ENCODE measurements around the gene PAX3.
A peak's percentile ranks its signal among the peaks of the same experiment; 100 is the strongest.

Gene PAX3

GRCh38 chr2:222193328-222193983, 105.3 kb downstream of the PAX3 start:
- no peak for TF ChIP-seq FOXP2 (optimal IDR thresholded peaks at IDR 0.05; ENCODE audit: control extremely low read depth, extremely low read length, insufficient read depth)
- TF ChIP-seq EZH2 (IDR thresholded peaks at IDR 0.05) = no peak
- TF ChIP-seq POLR2AphosphoS5 (IDR thresholded peaks at IDR 0.05; ENCODE audit: borderline replicate concordance, low read depth, low read length) = peak; percentile 50; the same call in 1 of the 2 replicates
- peak overlapping the region; percentile 27; the same call in 1 of the 2 replicates for H3K27ac ChIP-seq
- H3K4me3 ChIP-seq = peak overlapping the region; percentile 35; the same call in 1 of the 2 replicates
- no peaks in the 10 kb centered on the region for H3K9me3 ChIP-seq (ENCODE audit: low read depth, low read length)
- no peak for DNase-seq (ENCODE audit: low read depth, low spot score)
- H3K36me3 ChIP-seq (ENCODE audit: insufficient read depth, low read length) = no peaks in the 10 kb centered on the region
- no peak overlapping the region for H3K9ac ChIP-seq (ENCODE audit: insufficient read length)

GRCh38 chr2:222180619-222181018, 118.2 kb downstream of the PAX3 start:
- no peak overlapping the region for H3K27ac ChIP-seq
- TF ChIP-seq POLR2AphosphoS5 (IDR thresholded peaks at IDR 0.05; ENCODE audit: borderline replicate concordance, low read depth, low read length) (no peak), EZH2 (IDR thresholded peaks at IDR 0.05) (no peak), FOXP2 (optimal IDR thresholded peaks at IDR 0.05; ENCODE audit: control extremely low read depth, extremely low read length, insufficient read depth) (no peak)
- no peaks in the 10 kb centered on the region for H3K9me3 ChIP-seq (ENCODE audit: low read depth, low read length)
- no peak overlapping the region for H3K4me3 ChIP-seq
- no peak for DNase-seq (ENCODE audit: low read depth, low spot score)
- H3K36me3 ChIP-seq (ENCODE audit: insufficient read depth, low read length) = no peaks in the 10 kb centered on the region
- H3K9ac ChIP-seq (ENCODE audit: insufficient read length) = no peak overlapping the region

- Histone ChIP-seq H3K9ac (ENCODE audit: insufficient read length) (no peak overlapping the region), H3K4me3 (no peak overlapping the region), H3K36me3 (ENCODE audit: insufficient read depth, low read length) (no peaks in the 10 kb centered on the region), H3K9me3 (ENCODE audit: low read depth, low read length) (no peaks in the 10 kb centered on the region), H3K27ac (no peak overlapping the region)
- peak; percentile 70 for DNase-seq (ENCODE audit: low read depth, low spot score)
- TF ChIP-seq EZH2 (IDR thresholded peaks at IDR 0.05) (no peak), POLR2AphosphoS5 (IDR thresholded peaks at IDR 0.05; ENCODE audit: borderline replicate concordance, low read depth, low read length) (peak; percentile 26; the same call in 1 of the 2 replicates)
Measured at GRCh38 chr2:222179592-222179991, 119.2 kb downstream of the PAX3 start.

- H3K27ac ChIP-seq = no peak overlapping the region
- no peaks in the 10 kb centered on the region for H3K36me3 ChIP-seq (ENCODE audit: insufficient read depth, low read length)
- TF ChIP-seq POLR2AphosphoS5 (IDR thresholded peaks at IDR 0.05; ENCODE audit: borderline replicate concordance, low read depth, low read length) (no peak), EZH2 (IDR thresholded peaks at IDR 0.05) (no peak), FOXP2 (optimal IDR thresholded peaks at IDR 0.05; ENCODE audit: control extremely low read depth, extremely low read length, insufficient read depth) (no peak)
- no peak overlapping the region for H3K4me3 ChIP-seq
- H3K9me3 ChIP-seq (ENCODE audit: low read depth, low read length) = no peaks in the 10 kb centered on the region
- no peak for DNase-seq (ENCODE audit: low read depth, low spot score)
- H3K9ac ChIP-seq (ENCODE audit: insufficient read length) = no peak overlapping the region
Measured at GRCh38 chr2:222178450-222178849, 120.3 kb downstream of the PAX3 start.

GRCh38 chr2:222176890-222177289, 121.9 kb downstream of the PAX3 start:
- no peak for TF ChIP-seq EZH2 (IDR thresholded peaks at IDR 0.05)
- TF ChIP-seq FOXP2 (optimal IDR thresholded peaks at IDR 0.05; ENCODE audit: control extremely low read depth, extremely low read length, insufficient read depth) = no peak
- TF ChIP-seq POLR2AphosphoS5 (IDR thresholded peaks at IDR 0.05; ENCODE audit: borderline replicate concordance, low read depth, low read length) = no peak
- Histone ChIP-seq H3K36me3 (ENCODE audit: insufficient read depth, low read length) (no peaks in the 10 kb centered on the region), H3K27ac (no peak overlapping the region), H3K9ac (ENCODE audit: insufficient read length) (no peak overlapping the region), H3K4me3 (no peak overlapping the region), H3K9me3 (ENCODE audit: low read depth, low read length) (no peaks in the 10 kb centered on the region)
- DNase-seq (ENCODE audit: low read depth, low spot score) = no peak

- no peak overlapping the region for H3K4me3 ChIP-seq
- H3K27ac ChIP-seq = no peak overlapping the region
- H3K9me3 ChIP-seq (ENCODE audit: low read depth, low read length) = no peaks in the 10 kb centered on the region
- no peak overlapping the region for H3K9ac ChIP-seq (ENCODE audit: insufficient read length)
- H3K36me3 ChIP-seq (ENCODE audit: insufficient read depth, low read length) = no peaks in the 10 kb centered on the region
- no peak for DNase-seq (ENCODE audit: low read depth, low spot score)
- TF ChIP-seq EZH2 (IDR thresholded peaks at IDR 0.05) (no peak), FOXP2 (optimal IDR thresholded peaks at IDR 0.05; ENCODE audit: control extremely low read depth, extremely low read length, insufficient read depth) (no peak), POLR2AphosphoS5 (IDR thresholded peaks at IDR 0.05; ENCODE audit: borderline replicate concordance, low read depth, low read length) (no peak)
Measured at GRCh38 chr2:222174450-222174849, 124.3 kb downstream of the PAX3 start.

GRCh38 chr2:222169346-222169745, 129.5 kb downstream of the PAX3 start:
- no peak for DNase-seq (ENCODE audit: low read depth, low spot score)
- Histone ChIP-seq H3K4me3 (no peak overlapping the region), H3K9me3 (ENCODE audit: low read depth, low read length) (no peaks in the 10 kb centered on the region), H3K9ac (ENCODE audit: insufficient read length) (no peak overlapping the region), H3K36me3 (ENCODE audit: insufficient read depth, low read length) (no peaks in the 10 kb centered on the region), H3K27ac (no peak overlapping the region)
- TF ChIP-seq EZH2 (IDR thresholded peaks at IDR 0.05) (no peak), POLR2AphosphoS5 (IDR thresholded peaks at IDR 0.05; ENCODE audit: borderline replicate concordance, low read depth, low read length) (no peak), FOXP2 (optimal IDR thresholded peaks at IDR 0.05; ENCODE audit: control extremely low read depth, extremely low read length, insufficient read depth) (no peak)

- TF ChIP-seq FOXP2 (optimal IDR thresholded peaks at IDR 0.05; ENCODE audit: control extremely low read depth, extremely low read length, insufficient read depth) (no peak), POLR2AphosphoS5 (IDR thresholded peaks at IDR 0.05; ENCODE audit: borderline replicate concordance, low read depth, low read length) (no peak), EZH2 (IDR thresholded peaks at IDR 0.05) (no peak)
- DNase-seq (ENCODE audit: low read depth, low spot score) = no peak
- Histone ChIP-seq H3K27ac (no peak overlapping the region), H3K4me3 (no peak overlapping the region), H3K9ac (ENCODE audit: insufficient read length) (no peak overlapping the region), H3K9me3 (ENCODE audit: low read depth, low read length) (no peaks in the 10 kb centered on the region; the same call in 1 of the 2 replicates), H3K36me3 (ENCODE audit: insufficient read depth, low read length) (no peaks in the 10 kb centered on the region)
Measured at GRCh38 chr2:222167762-222168161, 131.0 kb downstream of the PAX3 start.

- TF ChIP-seq FOXP2 (optimal IDR thresholded peaks at IDR 0.05; ENCODE audit: control extremely low read depth, extremely low read length, insufficient read depth) = no peak
- no peak for TF ChIP-seq POLR2AphosphoS5 (IDR thresholded peaks at IDR 0.05; ENCODE audit: borderline replicate concordance, low read depth, low read length)
- TF ChIP-seq EZH2 (IDR thresholded peaks at IDR 0.05) = no peak
Measured at GRCh38 chr2:222160944-222161343, 137.9 kb downstream of the PAX3 start.

More at GRCh38 chr2:222160944-222161343, 137.9 kb downstream of the PAX3 start:
- H3K9me3 ChIP-seq (ENCODE audit: low read depth, low read length) = no peaks in the 10 kb centered on the region; the same call in 1 of the 2 replicates
- H3K36me3 ChIP-seq (ENCODE audit: insufficient read depth, low read length) = no peaks in the 10 kb centered on the region
- no peak for DNase-seq (ENCODE audit: low read depth, low spot score)
- no peak overlapping the region for H3K27ac ChIP-seq
- H3K9ac ChIP-seq (ENCODE audit: insufficient read length) = no peak overlapping the region
- H3K4me3 ChIP-seq = no peak overlapping the region
